Measurements from ENCODE around the gene STK32C. TPM values are rescaled to one million over a fixed set of nuclear protein-coding genes. Genes with fewer than 3 reads are reported as not detected.
"Not testable (repeated sequence)": the region's sequence is repeated elsewhere in the genome, so short reads cannot be mapped to it uniquely, and the experiment has no call there.

The STK32C gene
- total RNA-seq, 1 donor, result 4.2 TPM

DNA sequence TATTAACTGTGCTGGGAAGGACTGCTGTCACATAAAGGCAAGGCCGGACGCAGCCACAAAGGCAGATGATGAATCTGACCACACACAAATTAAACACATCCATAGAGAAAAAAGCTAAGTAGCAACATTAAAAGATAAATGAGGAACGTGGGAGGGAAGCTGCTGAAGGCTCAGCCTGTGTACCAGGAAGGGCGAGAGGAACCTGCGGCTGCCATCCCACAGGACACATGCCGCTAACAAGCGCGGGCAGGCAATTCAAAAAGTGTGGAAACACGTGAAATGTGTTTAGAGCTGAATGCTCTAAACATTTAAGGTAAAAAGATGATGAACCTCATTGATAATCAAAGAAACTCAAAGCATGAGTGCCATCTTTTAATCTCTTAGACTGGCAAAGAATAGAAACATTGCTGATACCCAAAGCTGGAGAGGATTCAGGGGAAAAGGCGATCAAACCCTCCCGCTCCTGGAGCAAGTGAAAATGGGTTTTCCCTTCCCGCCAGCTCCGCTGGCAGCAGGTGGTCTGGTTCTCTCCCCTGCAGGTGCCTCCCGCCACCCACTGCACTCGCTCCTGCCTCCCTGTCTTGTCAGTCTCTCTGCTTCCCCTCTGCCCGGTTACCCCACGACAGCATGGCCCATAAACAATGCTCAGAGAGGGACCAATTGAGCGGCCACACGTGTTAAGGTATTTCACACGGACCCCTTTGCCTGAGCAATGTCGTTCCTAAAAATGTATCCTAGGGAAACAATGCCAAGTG, 4.2 kb downstream of the STK32C start:
- H3K4me1 ChIP-seq (ENCODE audit: insufficient read depth, low read length), result peaks cover 17% of the 10 kb centered on the region

GRCh38 chr10:132302421-132303310, 5.1 kb downstream of the STK32C start:
- no peak overlapping the region for H3K4me3 ChIP-seq (ENCODE audit: low read length)
- no peaks in the 10 kb centered on the region for H3K9me3 ChIP-seq (ENCODE audit: low read depth, low read length)

More for the DNA sequence above, 4.2 kb downstream of the STK32C start:
- Histone ChIP-seq H3K9me3 (ENCODE audit: low read depth, low read length) (no peaks in the 10 kb centered on the region), H3K27me3 (ENCODE audit: insufficient read depth, low read length) (peaks cover 3% of the 10 kb centered on the region), H3K4me3 (ENCODE audit: low read length) (no peak overlapping the region)

DNA sequence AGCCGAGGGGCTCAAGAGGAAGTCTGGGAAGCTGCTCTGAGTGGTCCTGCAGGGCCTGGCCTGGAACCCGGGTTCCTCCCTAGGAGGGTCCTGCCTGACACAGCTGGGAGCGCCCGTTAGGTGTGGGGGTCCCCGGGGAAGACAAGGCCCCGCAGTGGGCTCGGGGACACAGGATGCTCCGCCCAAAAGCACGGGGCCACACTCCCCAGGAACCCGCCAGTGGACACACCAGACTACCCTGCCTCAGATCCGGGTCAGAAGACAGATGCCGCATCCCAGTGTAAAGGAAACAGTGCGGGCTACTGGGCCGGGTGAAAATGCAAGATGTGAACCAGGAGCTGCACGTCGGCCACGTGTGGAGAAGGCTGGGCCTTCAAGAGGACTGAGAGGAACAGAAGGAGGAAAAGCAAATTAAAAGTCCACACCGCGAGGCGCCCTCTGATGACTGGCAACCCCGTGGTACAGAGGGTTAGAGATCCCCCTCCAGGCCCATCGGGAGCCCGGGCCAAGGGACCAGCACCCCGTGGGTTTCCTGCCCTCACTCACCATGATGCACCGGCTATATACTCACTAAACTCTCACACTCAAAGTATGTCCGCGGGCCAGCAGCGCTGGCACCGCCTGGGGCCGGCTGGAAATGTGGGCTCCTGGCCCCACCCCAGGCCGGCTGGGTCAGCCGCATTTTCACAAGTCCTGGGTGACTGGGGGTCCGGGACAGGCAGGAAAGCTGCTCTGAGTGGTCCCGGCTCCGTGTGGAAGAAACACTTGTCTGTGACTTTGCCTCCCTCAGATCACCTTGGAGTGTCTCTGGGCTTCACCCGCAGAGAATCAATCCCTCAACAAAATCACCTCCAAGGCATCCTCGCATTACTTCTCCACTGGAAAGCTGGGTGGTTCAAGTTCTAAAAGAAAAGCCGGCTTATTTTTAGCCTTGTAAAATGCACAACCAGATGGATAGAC, 6.1 kb downstream of the STK32C start:
- H3K9me3 ChIP-seq (ENCODE audit: low read depth, low read length), result no peaks in the 10 kb centered on the region
- H3K4me3 ChIP-seq (ENCODE audit: low read length), result no peak overlapping the region
- H3K27me3 ChIP-seq (ENCODE audit: insufficient read depth, low read length), result peaks cover 3% of the 10 kb centered on the region
- peaks cover 14% of the 10 kb centered on the region for H3K4me1 ChIP-seq (ENCODE audit: insufficient read depth, low read length)

More at GRCh38 chr10:132302421-132303310, 5.1 kb downstream of the STK32C start:
- Histone ChIP-seq H3K4me1 (ENCODE audit: insufficient read depth, low read length) (peaks cover 18% of the 10 kb centered on the region), H3K27me3 (ENCODE audit: insufficient read depth, low read length) (peaks cover 3% of the 10 kb centered on the region)

DNA sequence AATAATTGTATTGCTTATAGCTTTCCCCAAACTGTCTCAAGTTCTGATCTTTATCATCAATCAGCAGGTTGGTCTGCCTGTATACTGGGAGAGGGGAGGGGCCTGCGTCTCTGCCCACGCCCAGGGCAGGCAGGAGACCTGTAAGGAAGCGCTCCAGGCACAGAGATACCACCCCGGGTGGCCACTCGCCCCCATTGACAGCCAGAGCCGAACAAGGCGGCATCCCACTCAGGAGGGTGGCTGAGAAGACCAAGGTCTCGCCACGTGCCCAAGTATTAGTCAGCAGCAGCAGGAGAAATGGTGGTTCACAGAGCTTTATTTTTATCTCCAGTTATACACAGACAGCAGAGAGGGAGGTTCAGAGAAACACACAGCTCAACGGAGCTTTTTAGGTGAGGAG, 7.2 kb downstream of the STK32C start:
- Histone ChIP-seq H3K4me3 (ENCODE audit: low read length) (no peak overlapping the region), H3K27me3 (ENCODE audit: insufficient read depth, low read length) (no peaks in the 10 kb centered on the region), H3K9me3 (ENCODE audit: low read depth, low read length) (no peaks in the 10 kb centered on the region), H3K4me1 (ENCODE audit: insufficient read depth, low read length) (peaks cover 6% of the 10 kb centered on the region)

DNA sequence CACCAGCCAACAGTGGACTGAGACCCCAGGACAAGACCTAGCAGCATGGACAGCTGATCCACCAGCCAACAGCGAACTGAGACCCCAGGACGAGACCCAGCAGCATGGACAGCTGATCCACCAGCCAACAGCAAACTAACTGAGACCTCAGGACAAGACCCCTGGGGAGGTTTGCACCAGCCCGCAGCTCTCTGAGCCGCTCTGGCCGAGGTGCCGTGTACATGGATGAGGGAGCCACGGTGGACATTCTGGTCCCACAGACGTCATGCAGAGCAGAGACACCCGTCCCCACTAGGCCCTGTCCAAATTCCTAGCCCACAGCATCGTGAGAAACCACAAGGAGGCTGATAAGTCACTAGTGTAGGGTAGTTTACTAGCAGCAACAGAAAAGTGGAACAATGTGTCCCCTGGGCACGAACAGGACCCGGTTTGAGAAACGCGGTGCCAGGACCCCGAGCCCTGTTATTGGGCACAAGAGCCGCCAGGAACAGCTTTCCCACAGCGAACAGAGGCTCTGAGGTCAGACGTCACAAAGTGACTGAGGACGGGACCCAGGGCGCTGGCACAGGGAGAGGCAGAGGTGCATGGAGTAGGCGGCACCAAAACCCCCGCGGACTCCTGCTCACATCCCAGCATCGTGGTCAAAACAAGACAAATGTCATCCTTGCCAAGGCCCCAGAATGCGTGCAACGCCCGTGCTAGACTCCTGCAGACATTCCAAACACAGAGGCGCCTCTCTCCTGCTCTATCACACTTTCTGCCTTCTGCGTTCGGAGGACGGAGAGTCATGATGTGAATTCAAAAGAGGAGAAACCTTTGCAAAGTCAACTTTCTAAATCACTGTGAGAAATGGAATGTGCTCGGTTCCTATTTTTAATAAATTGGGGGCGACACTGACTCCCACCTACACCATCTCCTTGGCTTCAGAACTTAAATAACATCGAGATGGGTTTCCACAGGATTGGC, 8.1 kb downstream of the STK32C start:
- Histone ChIP-seq H3K27me3 (ENCODE audit: insufficient read depth, low read length) (no peaks in the 10 kb centered on the region), H3K4me3 (ENCODE audit: low read length) (no peak overlapping the region), H3K9me3 (ENCODE audit: low read depth, low read length) (no peaks in the 10 kb centered on the region), H3K4me1 (ENCODE audit: insufficient read depth, low read length) (peaks cover 4% of the 10 kb centered on the region)

- peaks cover 4% of the 10 kb centered on the region for H3K4me1 ChIP-seq (ENCODE audit: insufficient read depth, low read length)
- no peaks in the 10 kb centered on the region for H3K27me3 ChIP-seq (ENCODE audit: insufficient read depth, low read length)
- no peak overlapping the region for H3K4me3 ChIP-seq (ENCODE audit: low read length)
- no peaks in the 10 kb centered on the region for H3K9me3 ChIP-seq (ENCODE audit: low read depth, low read length)
Measured at GRCh38 chr10:132298038-132298881, 9.5 kb downstream of the STK32C start.

- Histone ChIP-seq H3K27me3 (ENCODE audit: insufficient read depth, low read length) (no peaks in the 10 kb centered on the region), H3K4me3 (ENCODE audit: low read length) (no peak overlapping the region), H3K4me1 (ENCODE audit: insufficient read depth, low read length) (peaks cover 4% of the 10 kb centered on the region), H3K9me3 (ENCODE audit: low read depth, low read length) (no peaks in the 10 kb centered on the region)
Measured at GRCh38 chr10:132297526-132297925, 10.2 kb downstream of the STK32C start.

GRCh38 chr10:132296666-132297443, 10.9 kb downstream of the STK32C start:
- no peaks in the 10 kb centered on the region for H3K27me3 ChIP-seq (ENCODE audit: insufficient read depth, low read length)

DNA sequence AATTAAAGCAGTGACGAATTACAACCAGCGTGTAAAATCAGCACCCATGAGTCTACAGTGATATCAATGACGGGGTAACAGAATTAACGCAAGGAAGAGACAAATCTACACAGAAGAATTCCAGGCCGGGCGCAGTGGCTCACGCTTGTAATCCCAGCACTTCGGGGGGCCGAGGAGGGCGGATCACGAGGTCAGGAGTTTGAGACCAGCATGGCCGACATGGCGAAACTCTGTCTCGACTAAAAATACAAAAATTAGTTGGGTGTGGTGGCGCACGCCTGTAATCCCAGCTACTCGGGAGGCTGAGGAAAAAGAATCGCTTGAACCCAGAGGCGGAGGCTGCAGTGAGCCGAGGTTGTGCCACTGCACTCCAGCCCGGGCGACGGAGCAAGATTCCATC, 12.3 kb downstream of the STK32C start:
- H3K27me3 ChIP-seq (ENCODE audit: insufficient read depth, low read length); H3K9me3 ChIP-seq (ENCODE audit: low read depth, low read length); H3K4me3 ChIP-seq (ENCODE audit: low read length); H3K4me1 ChIP-seq (ENCODE audit: insufficient read depth, low read length): not testable (repeated sequence)

More at GRCh38 chr10:132296666-132297443, 10.9 kb downstream of the STK32C start:
- peaks cover 4% of the 10 kb centered on the region for H3K4me1 ChIP-seq (ENCODE audit: insufficient read depth, low read length)
- no peaks in the 10 kb centered on the region for H3K9me3 ChIP-seq (ENCODE audit: low read depth, low read length)
- H3K4me3 ChIP-seq (ENCODE audit: low read length), result no peak overlapping the region

GRCh38 chr10:132294561-132295318, 13.0 kb downstream of the STK32C start:
- H3K4me3 ChIP-seq (ENCODE audit: low read length), result no peak overlapping the region
- H3K27me3 ChIP-seq (ENCODE audit: insufficient read depth, low read length), result no peaks in the 10 kb centered on the region
- no peaks in the 10 kb centered on the region for H3K9me3 ChIP-seq (ENCODE audit: low read depth, low read length)
- peaks cover 4% of the 10 kb centered on the region for H3K4me1 ChIP-seq (ENCODE audit: insufficient read depth, low read length)

DNA sequence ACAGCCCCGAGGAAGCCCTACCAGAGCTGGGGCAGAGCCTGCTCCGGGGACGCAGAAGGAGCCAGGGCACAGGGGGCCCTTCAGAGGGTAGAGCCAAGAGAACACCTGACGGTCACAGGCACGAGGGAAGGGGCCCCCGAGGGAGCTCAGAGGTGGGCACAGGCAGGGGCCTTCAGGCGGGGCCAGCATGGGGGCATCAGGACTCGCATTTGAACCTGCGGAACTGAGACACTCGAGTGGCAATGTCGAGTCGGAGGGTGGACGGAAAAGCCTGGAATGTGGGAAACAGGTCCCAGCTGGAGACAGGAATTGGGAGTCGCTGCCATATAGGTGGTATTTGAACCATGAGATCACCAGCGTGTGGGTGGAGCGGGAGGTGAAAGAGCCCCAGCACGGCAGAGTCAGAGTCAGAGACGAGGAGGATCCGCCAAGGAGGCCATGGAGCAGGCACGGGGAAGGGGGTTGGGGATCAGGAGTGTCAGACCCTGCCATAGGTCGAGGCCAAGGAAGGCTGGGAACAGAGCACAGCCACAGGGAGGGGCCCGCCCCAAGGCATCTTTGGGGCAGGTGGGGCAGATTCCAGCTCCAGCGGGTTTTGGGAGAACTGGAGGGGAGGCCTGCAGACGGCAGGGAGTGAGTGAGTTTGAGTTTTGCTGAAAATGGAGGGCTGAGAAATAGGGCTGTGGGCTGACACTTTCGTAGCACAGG, 13.8 kb downstream of the STK32C start:
- Histone ChIP-seq H3K4me1 (ENCODE audit: insufficient read depth, low read length) (peaks cover 4% of the 10 kb centered on the region), H3K4me3 (ENCODE audit: low read length) (no peak overlapping the region), H3K27me3 (ENCODE audit: insufficient read depth, low read length) (no peaks in the 10 kb centered on the region), H3K9me3 (ENCODE audit: low read depth, low read length) (no peaks in the 10 kb centered on the region)
